Loucy (cell line): Measurements from ENCODE around the gene RPL31.

ENCODE experiments used
- CTCF ChIP-seq: fragments of 200-600 bp; sonication (generic); conservative IDR thresholded peaks from 2 replicates; pipeline ENCODE4 v1.5.1; 2014; ENCODE audit warnings: mild to moderate bottlenecking, antibody characterized with exemption, low read length
- EZH2phosphoT487 ChIP-seq: fragments of 200-600 bp; IDR thresholded peaks from 2 replicates; pipeline ENCODE4 v1.6.1; 2018; ENCODE audit warnings: antibody characterized with exemption, mild to moderate bottlenecking, moderate library complexity, borderline replicate concordance

GRCh38 chr2:100963026-100963375, 39.1 kb upstream of the RPL31 start:
- TF ChIP-seq CTCF (no peak), EZH2phosphoT487 (no peak)
